Parathyroid adenoma (tissue), 2 donors: ENCODE results near the gene NEDD4L.

Experiments used
- H2AFZ ChIP-seq: fragments of 300-600 bp; sonication (generic); one replicate; pipeline ENCODE4 v1.7.0; 2017; ENCODE audit warnings: antibody characterized with exemption, mild to moderate bottlenecking
- H3K27ac ChIP-seq: fragments of 300-600 bp; sonication (generic); one replicate; pipeline ENCODE4 v1.7.0; 2017
- H3K27me3 ChIP-seq: fragments of 300-600 bp; sonication (generic); one replicate; pipeline ENCODE4 v1.7.0; 2017; ENCODE audit warnings: low read length; ENCODE audit not compliant: control insufficient read depth, insufficient read depth
- H3K36me3 ChIP-seq: fragments of 300-600 bp; sonication (generic); one replicate; pipeline ENCODE4 v1.7.0; 2017; ENCODE audit warnings: low read length; ENCODE audit not compliant: control insufficient read depth, insufficient read depth
- H3K4me1 ChIP-seq: fragments of 300-600 bp; sonication (generic); one replicate; pipeline ENCODE4 v1.7.0; 2017; ENCODE audit warnings: control low read depth
- H3K4me2 ChIP-seq: fragments of 300-600 bp; sonication (generic); one replicate; pipeline ENCODE4 v1.7.0; 2017; ENCODE audit warnings: low read length
- H3K4me3 ChIP-seq: fragments of 300-600 bp; sonication (generic); one replicate; pipeline ENCODE4 v1.7.0; 2017; ENCODE audit warnings: low read depth, low read length
- H3K79me2 ChIP-seq: fragments of 300-600 bp; sonication (generic); one replicate; pipeline ENCODE4 v1.7.0; 2017; ENCODE audit warnings: control low read depth
- H3K9ac ChIP-seq: fragments of 300-600 bp; sonication (generic); one replicate; pipeline ENCODE4 v1.7.0; 2017; ENCODE audit warnings: mild to moderate bottlenecking
- H3K9me3 ChIP-seq: fragments of 300-600 bp; sonication (generic); one replicate; pipeline ENCODE4 v1.7.0; 2017; ENCODE audit warnings: low read length; ENCODE audit not compliant: control insufficient read depth
- CTCF ChIP-seq: fragments of 300-600 bp; sonication (generic); IDR thresholded peaks from one replicate; pipeline ENCODE4 v1.7.0; 2017; ENCODE audit warnings: antibody characterized with exemption, mild to moderate bottlenecking
- donor health status: primary hyperparathyroidism.

NEDD4L gene

DNA sequence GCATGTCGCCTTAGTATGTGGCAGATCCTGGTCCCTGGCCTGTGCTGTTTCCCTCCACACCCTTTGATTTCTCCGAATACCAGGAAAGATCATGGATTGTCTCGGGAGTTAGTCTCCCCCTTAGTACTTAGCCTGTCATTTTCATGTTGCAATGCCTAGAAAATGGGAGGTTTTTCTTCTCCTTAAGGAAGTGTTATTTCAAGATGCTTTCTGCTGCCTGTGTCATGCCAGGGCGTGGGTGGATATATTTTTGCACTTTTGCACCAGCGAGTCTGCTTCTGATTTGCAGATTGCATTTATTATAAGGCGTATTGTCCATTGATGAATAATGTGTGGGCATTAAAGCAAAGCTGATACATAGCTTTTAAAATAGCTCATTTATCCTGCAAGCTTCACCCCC, 223.5 kb downstream of the NEDD4L start:
- Histone ChIP-seq H3K4me3 (no peak overlapping the region), H3K9me3 (no peaks in the 10 kb centered on the region), H3K27me3 (no peaks in the 10 kb centered on the region), H3K4me1 (no peaks in the 10 kb centered on the region), H3K9ac (no peak overlapping the region), H3K4me2 (no peak overlapping the region), H3K27ac (no peak overlapping the region), H3K79me2 (no peaks in the 10 kb centered on the region), H3K36me3 (no peaks in the 10 kb centered on the region), H2AFZ (no peak overlapping the region)
- TF ChIP-seq CTCF = no peak

- no peak overlapping the region for H3K27ac ChIP-seq
- H3K36me3 ChIP-seq = no peaks in the 10 kb centered on the region
Observed at GRCh38 chr18:58268849-58269248, 224.8 kb downstream of the NEDD4L start.

DNA sequence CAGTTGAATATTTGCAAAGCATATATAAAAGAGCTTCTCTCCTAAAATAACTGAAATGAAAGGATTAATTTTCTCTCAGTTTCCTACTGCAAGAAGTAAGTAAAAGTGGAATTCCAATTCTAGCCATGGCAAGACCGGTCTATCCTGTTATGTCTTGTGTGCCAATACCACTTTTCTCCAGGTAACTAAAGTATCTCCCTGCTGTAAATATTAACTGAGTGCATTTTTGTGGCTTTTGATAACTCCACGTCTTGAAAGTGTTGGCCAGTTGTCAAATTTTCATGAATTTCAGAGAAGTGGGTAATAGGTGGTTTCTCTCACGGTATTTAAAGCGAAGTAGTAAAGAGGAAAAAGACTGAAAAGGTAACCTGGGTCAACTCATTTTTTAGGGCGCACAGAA, 225.9 kb downstream of the NEDD4L start:
- Histone ChIP-seq H3K36me3 (no peaks in the 10 kb centered on the region), H3K4me3 (no peak overlapping the region), H3K4me2 (no peak overlapping the region), H3K4me1 (no peaks in the 10 kb centered on the region), H3K9me3 (no peaks in the 10 kb centered on the region), H3K9ac (no peak overlapping the region), H3K27ac (no peak overlapping the region), H3K79me2 (no peaks in the 10 kb centered on the region), H3K27me3 (no peaks in the 10 kb centered on the region), H2AFZ (no peak overlapping the region)
- no peak for TF ChIP-seq CTCF

More at GRCh38 chr18:58268849-58269248, 224.8 kb downstream of the NEDD4L start:
- no peak for TF ChIP-seq CTCF
- no peak overlapping the region for H3K4me3 ChIP-seq
- H3K9me3 ChIP-seq = no peaks in the 10 kb centered on the region
- no peaks in the 10 kb centered on the region for H3K4me1 ChIP-seq
- no peaks in the 10 kb centered on the region for H3K27me3 ChIP-seq
- H3K79me2 ChIP-seq = no peaks in the 10 kb centered on the region
- H3K4me2 ChIP-seq = no peak overlapping the region
- H3K9ac ChIP-seq = no peak overlapping the region
- H2AFZ ChIP-seq = no peak overlapping the region

GRCh38 chr18:58270396-58270795, 226.4 kb downstream of the NEDD4L start:
- Histone ChIP-seq H3K79me2 (no peaks in the 10 kb centered on the region), H3K4me1 (no peaks in the 10 kb centered on the region), H3K9ac (no peak overlapping the region), H3K9me3 (no peaks in the 10 kb centered on the region), H3K27ac (no peak overlapping the region), H3K4me3 (no peak overlapping the region), H2AFZ (no peak overlapping the region), H3K4me2 (no peak overlapping the region), H3K36me3 (no peaks in the 10 kb centered on the region), H3K27me3 (no peaks in the 10 kb centered on the region)
- TF ChIP-seq CTCF = no peak

DNA sequence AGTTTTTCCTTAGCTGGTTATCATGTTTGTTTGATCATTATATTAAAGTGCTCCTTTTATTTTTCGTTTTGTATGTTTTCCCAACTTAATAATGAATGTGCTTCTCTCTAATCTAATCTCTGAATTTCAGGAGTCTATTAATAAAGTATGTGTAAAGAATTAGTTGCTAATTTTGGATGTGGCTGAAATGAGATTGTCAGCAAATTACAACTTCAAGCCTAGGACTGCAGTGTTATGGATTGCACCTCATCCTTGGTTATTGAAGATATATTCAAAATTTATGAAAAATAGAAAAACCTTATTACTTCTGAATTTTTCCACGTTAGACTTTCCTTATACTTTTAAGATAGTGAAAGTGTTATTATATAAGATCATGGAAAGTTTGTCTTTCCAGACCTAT, 227.7 kb downstream of the NEDD4L start:
- Histone ChIP-seq H3K4me1 (no peaks in the 10 kb centered on the region), H3K9me3 (no peaks in the 10 kb centered on the region), H3K4me2 (no peak overlapping the region), H3K9ac (no peak overlapping the region), H3K79me2 (no peaks in the 10 kb centered on the region), H3K27me3 (no peaks in the 10 kb centered on the region), H3K27ac (no peak overlapping the region), H3K4me3 (no peak overlapping the region), H3K36me3 (no peaks in the 10 kb centered on the region), H2AFZ (no peak overlapping the region)
- TF ChIP-seq CTCF = no peak
